ENCODE measurements around the gene ATAD3C.
"Not testable (repeated sequence)": the region's sequence is repeated elsewhere in the genome, so short reads cannot be mapped to it uniquely, and the experiment has no call there.

The ATAD3C gene

GRCh38 chr1:1480488-1480867 lies 31.0 kb downstream of the ATAD3C start:
- not testable (repeated sequence) for DNase-seq

GRCh38 chr1:1481811-1482210 lies 32.3 kb downstream of the ATAD3C start:
- not testable (repeated sequence) for DNase-seq

- no peak for DNase-seq
Observed at GRCh38 chr1:1482856-1483255, 33.4 kb downstream of the ATAD3C start.

GRCh38 chr1:1483714-1484113 lies 34.2 kb downstream of the ATAD3C start:
- no peak for DNase-seq

GRCh38 chr1:1484976-1485750 lies 35.7 kb downstream of the ATAD3C start:
- not testable (repeated sequence) for DNase-seq

- DNase-seq, result not testable (repeated sequence)
Observed at GRCh38 chr1:1485755-1486317, 36.3 kb downstream of the ATAD3C start.

- no peak for DNase-seq
Observed at GRCh38 chr1:1487701-1488100, 38.2 kb downstream of the ATAD3C start.

- no peak for DNase-seq
Observed at GRCh38 chr1:1489231-1489630, 39.7 kb downstream of the ATAD3C start.

GRCh38 chr1:1489861-1490260 lies 40.4 kb downstream of the ATAD3C start:
- DNase-seq, result no peak

GRCh38 chr1:1490633-1491230 lies 41.2 kb downstream of the ATAD3C start:
- no peak for DNase-seq

- no peak for DNase-seq
Observed at GRCh38 chr1:1491601-1492000, 42.1 kb downstream of the ATAD3C start.

GRCh38 chr1:1494311-1494710 lies 44.8 kb downstream of the ATAD3C start:
- DNase-seq, result not testable (repeated sequence)

- DNase-seq, result not testable (repeated sequence)
Observed at GRCh38 chr1:1495461-1495975, 46.0 kb downstream of the ATAD3C start.

GRCh38 chr1:1504777-1505365 lies 55.4 kb downstream of the ATAD3C start:
- DNase-seq, result peak; percentile 59

- DNase-seq, result peak; percentile 25
Observed at GRCh38 chr1:1505366-1505798, 55.9 kb downstream of the ATAD3C start.

GRCh38 chr1:1505801-1506200 lies 56.3 kb downstream of the ATAD3C start:
- not testable (repeated sequence) for DNase-seq

GRCh38 chr1:1507305-1507704 lies 57.8 kb downstream of the ATAD3C start:
- DNase-seq, result no peak

GRCh38 chr1:1508775-1509464 lies 59.4 kb downstream of the ATAD3C start:
- DNase-seq, result not testable (repeated sequence)

- not testable (repeated sequence) for DNase-seq
Observed at GRCh38 chr1:1509465-1509850, 60.0 kb downstream of the ATAD3C start.

GRCh38 chr1:1510912-1511532 lies 61.5 kb downstream of the ATAD3C start:
- DNase-seq, result peak; percentile 15

GRCh38 chr1:1511533-1512285 lies 62.2 kb downstream of the ATAD3C start, which contains the start of gene ATAD3A:
TSS of gene ATAD3A (plus strand) at chr1:1512162. CDS start at chr1:1512269, 107 bp downstream.
- DNase-seq, result peak; percentile 91

Data from kidney glomerular epithelial cell (primary cell).